Stimulated activated CD4-positive, alpha-beta T cell treated with anti-CD3 and anti-CD28 coated beads, Interleukin-4, amount 100 ng/mL, for 4 hours (primary cell): ENCODE data around the gene PRDX6.
"Not testable (repeated sequence)": the region's sequence is repeated elsewhere in the genome, so short reads cannot be mapped to it uniquely, and the experiment has no call there.

Experiments used
- DNase-seq, 2 experiments: peaks; one replicate each; pipeline ENCODE4 v3.0.0-alpha.2; 2020

The PRDX6 gene

GRCh38 chr1:173502104-173502503, 25.0 kb downstream of the PRDX6 start:
- no peak for DNase-seq

- DNase-seq = no peak
Measured at GRCh38 chr1:173503391-173503790, 26.3 kb downstream of the PRDX6 start.

- no peak for DNase-seq
Measured at GRCh38 chr1:173504268-173504667, 27.1 kb downstream of the PRDX6 start.

- DNase-seq = no peak
Measured at GRCh38 chr1:173505391-173505790, 28.3 kb downstream of the PRDX6 start.

- no peak for DNase-seq
Measured at GRCh38 chr1:173506437-173506836, 29.3 kb downstream of the PRDX6 start.

GRCh38 chr1:173507205-173507846, 30.2 kb downstream of the PRDX6 start:
- DNase-seq = no peak

- no peak for DNase-seq
Measured at GRCh38 chr1:173507847-173508209, 30.7 kb downstream of the PRDX6 start.

GRCh38 chr1:173508541-173508940, 31.4 kb downstream of the PRDX6 start:
- DNase-seq = no peak

GRCh38 chr1:173509797-173510196, 32.7 kb downstream of the PRDX6 start:
- no peak for DNase-seq

- not testable (repeated sequence) for DNase-seq
Measured at GRCh38 chr1:173514503-173514902, 37.4 kb downstream of the PRDX6 start.

- DNase-seq = no peak
Measured at GRCh38 chr1:173520799-173521198, 43.7 kb downstream of the PRDX6 start.

- no peak for DNase-seq
Measured at GRCh38 chr1:173523329-173523728, 46.2 kb downstream of the PRDX6 start.

GRCh38 chr1:173525926-173526325, 48.8 kb downstream of the PRDX6 start:
- no peak for DNase-seq

GRCh38 chr1:173527151-173527826, 50.2 kb downstream of the PRDX6 start:
- DNase-seq = no peak

- no peak for DNase-seq
Measured at GRCh38 chr1:173529106-173529505, 52.0 kb downstream of the PRDX6 start.

- no peak for DNase-seq
Measured at GRCh38 chr1:173530795-173531693, 53.9 kb downstream of the PRDX6 start.

GRCh38 chr1:173532237-173532636, 55.1 kb downstream of the PRDX6 start:
- no peak for DNase-seq

GRCh38 chr1:173536223-173536622, 59.1 kb downstream of the PRDX6 start:
- DNase-seq = no peak
